ENCODE results near the gene TXLNB.

DNA sequence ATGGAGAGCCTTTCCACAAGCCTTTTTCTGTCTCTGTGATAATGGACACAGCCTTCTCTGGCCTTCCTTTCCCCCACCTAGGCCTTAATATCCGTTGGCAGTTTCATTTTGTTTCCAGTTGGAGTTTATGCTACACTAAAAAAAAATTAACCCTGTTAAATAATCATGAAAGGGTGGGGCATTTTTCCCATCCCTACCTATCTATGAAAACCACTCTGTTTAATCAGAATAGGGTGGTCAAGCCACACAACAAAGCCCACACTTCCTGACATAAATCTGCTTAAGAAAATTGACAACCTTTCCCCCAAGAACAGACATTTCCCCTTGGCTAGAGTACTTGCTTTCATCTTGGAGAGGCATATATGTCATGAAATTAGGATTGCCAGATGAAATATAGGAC lies 14.2 kb downstream of the TXLNB start:
- no peak for TF ChIP-seq EZH2phosphoT487 (IDR thresholded peaks at IDR 0.05; ENCODE audit: borderline replicate concordance, low read length)
- TF ChIP-seq EZH2 (IDR thresholded peaks at IDR 0.05; ENCODE audit: low read length, unreplicated experiment), result no peak
- TF ChIP-seq, protein P1, sequence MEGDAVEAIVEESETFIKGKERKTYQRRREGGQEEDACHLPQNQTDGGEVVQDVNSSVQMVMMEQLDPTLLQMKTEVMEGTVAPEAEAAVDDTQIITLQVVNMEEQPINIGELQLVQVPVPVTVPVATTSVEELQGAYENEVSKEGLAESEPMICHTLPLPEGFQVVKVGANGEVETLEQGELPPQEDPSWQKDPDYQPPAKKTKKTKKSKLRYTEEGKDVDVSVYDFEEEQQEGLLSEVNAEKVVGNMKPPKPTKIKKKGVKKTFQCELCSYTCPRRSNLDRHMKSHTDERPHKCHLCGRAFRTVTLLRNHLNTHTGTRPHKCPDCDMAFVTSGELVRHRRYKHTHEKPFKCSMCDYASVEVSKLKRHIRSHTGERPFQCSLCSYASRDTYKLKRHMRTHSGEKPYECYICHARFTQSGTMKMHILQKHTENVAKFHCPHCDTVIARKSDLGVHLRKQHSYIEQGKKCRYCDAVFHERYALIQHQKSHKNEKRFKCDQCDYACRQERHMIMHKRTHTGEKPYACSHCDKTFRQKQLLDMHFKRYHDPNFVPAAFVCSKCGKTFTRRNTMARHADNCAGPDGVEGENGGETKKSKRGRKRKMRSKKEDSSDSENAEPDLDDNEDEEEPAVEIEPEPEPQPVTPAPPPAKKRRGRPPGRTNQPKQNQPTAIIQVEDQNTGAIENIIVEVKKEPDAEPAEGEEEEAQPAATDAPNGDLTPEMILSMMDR (conservative IDR thresholded peaks at IDR 0.05; ENCODE audit: low read depth, low read length), result no peak

Data from PC-3 (cell line).